Lower leg skin (tissue), 3 donors: Measurements from ENCODE around the gene MCF2L2.

Experiments
- POLR2A ChIP-seq, 2 donors: fragments of 450-650 bp; IDR thresholded peaks; one replicate each; pipeline ENCODE4 v1.6.1; 2016 to 2017; ENCODE audit warnings: antibody characterized with exemption in 2 of 2, mild to moderate bottlenecking in 1 of 2, moderate library complexity in 1 of 2
- TF ChIP-seq, protein P1 (sequence below), 3 donors: fragments of 450-650 bp; IDR thresholded peaks; one replicate each; pipeline ENCODE4 v1.5.1; 2016; ENCODE audit warnings: antibody characterized with exemption in 3 of 3, mild to moderate bottlenecking in 3 of 3, moderate library complexity in 2 of 3

DNA sequence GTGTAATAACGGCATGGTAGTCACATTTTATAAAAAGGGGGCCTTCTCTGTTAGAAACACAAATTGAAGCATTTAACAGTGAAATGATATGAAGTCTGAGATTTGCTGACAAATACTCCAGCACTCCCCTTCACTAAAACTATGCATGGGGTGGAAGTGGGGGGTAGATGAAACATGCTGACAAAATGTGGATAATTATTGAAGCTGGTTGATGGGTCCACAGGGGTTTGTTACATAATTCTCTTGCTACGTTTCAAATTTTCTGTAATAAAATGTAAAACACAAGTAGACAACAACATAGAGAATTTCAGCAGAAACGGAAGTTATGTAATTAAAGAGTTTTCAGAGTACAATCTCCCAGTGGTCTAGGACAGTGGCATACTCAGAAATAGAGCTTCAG is 37.0 kb downstream of the MCF2L2 start:
- TF ChIP-seq, protein P1, sequence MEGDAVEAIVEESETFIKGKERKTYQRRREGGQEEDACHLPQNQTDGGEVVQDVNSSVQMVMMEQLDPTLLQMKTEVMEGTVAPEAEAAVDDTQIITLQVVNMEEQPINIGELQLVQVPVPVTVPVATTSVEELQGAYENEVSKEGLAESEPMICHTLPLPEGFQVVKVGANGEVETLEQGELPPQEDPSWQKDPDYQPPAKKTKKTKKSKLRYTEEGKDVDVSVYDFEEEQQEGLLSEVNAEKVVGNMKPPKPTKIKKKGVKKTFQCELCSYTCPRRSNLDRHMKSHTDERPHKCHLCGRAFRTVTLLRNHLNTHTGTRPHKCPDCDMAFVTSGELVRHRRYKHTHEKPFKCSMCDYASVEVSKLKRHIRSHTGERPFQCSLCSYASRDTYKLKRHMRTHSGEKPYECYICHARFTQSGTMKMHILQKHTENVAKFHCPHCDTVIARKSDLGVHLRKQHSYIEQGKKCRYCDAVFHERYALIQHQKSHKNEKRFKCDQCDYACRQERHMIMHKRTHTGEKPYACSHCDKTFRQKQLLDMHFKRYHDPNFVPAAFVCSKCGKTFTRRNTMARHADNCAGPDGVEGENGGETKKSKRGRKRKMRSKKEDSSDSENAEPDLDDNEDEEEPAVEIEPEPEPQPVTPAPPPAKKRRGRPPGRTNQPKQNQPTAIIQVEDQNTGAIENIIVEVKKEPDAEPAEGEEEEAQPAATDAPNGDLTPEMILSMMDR (IDR thresholded peaks at IDR 0.05), result no peak
- TF ChIP-seq POLR2A (IDR thresholded peaks at IDR 0.05), result no peak
